Keratinocyte (primary cell): Measurements from ENCODE around the gene SEMA3C.

Source experiments
- CTCF ChIP-seq, 3 experiments: IDR thresholded peaks in 1 of 3; conservative IDR thresholded peaks in 1 of 3; optimal IDR thresholded peaks in 1 of 3; 2 replicates in 2 of 3; 3 replicates in 1 of 3; pipeline versions ENCODE3 to v1.5.1; 2011; ENCODE audit warnings: low read length in 3 of 3, mild to moderate bottlenecking in 3 of 3, moderate library complexity in 2 of 3, control low read depth in 1 of 3, inconsistent platforms in 1 of 3; ENCODE audit not compliant: insufficient read depth in 2 of 3; ENCODE audit errors: extremely low read depth in 1 of 3
- EZH2 ChIP-seq: IDR thresholded peaks from one replicate; pipeline ENCODE4 v1.6.1; 2012; ENCODE audit warnings: inconsistent platforms, mild to moderate bottlenecking, low read length, moderate library complexity

GRCh38 chr7:80781146-80781545 is 137.7 kb downstream of the SEMA3C start:
- TF ChIP-seq CTCF (optimal IDR thresholded peaks at IDR 0.05 in 1 of 3, IDR thresholded peaks at IDR 0.05 in 1 of 3, conservative IDR thresholded peaks at IDR 0.05 in 1 of 3; ENCODE audit: extremely low read depth in 1 of 3, insufficient read depth in 2 of 3, low read length in 3 of 3): no peak
- no peak for TF ChIP-seq EZH2
